A673 (cell line): Measurements from ENCODE around the gene HNF4A.

Experiments used
- EZH2 ChIP-seq: fragments of 200-600 bp; sonication (generic); IDR thresholded peaks from 2 replicates; pipeline ENCODE4 v1.6.1; 2017; ENCODE audit warnings: borderline replicate concordance, low read depth, mild to moderate bottlenecking, mixed read lengths, antibody characterized with exemption, low read length; ENCODE audit not compliant: poor library complexity, severe bottlenecking
- TF ChIP-seq, protein P1 (sequence below): fragments of 300-800, 200-600 bp; sonication (generic); conservative IDR thresholded peaks from 2 replicates; pipeline ENCODE4 v1.5.1; 2017; ENCODE audit warnings: low read depth, mild to moderate bottlenecking, antibody characterized with exemption, low read length, moderate library complexity, mixed read lengths

DNA sequence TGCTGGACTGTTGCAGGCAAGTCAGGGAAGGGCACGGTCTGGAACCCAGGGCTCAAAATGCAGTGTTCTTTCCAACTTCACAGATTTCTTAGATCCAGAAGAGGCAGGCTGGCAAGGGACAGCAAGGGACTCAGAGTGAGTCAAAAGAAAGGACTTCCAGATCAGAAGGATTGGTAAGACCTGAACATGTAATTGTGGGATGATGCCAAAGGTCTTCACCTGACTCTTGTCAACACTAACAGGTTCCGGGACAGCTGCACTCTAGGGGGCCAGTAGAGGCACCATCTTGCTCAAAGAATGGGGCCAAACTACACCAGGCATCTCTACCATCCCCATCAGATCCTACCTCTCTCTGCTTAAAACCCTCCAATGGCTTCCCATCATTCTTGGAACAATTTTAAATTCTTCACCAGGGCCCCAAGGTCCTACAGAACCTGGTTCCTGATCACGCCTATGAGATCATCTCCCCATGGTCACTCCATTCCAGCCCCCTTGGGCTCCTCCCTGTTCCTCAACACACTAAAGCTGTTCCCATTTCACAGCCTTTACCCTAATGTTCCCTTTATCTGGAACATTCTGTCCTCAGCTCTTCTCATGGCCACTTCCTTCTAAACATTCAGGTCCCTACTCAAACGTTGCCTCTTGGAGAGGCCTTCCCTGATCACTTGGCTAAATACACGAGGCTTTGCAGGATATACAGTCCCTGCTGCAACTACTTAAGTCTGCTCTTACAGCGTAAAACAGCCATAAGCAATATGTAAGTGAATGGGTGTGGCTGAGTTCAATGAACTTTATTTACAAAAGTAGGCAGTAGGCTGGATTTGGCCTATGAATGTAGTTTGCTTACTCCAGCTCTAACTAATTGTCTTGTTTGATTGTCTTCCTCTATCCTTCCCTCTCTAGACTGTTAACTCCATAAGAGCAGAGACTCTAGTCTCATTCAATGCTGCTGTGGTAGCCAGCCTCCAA is 90.5 kb downstream of the HNF4A start:
- TF ChIP-seq, protein P1, sequence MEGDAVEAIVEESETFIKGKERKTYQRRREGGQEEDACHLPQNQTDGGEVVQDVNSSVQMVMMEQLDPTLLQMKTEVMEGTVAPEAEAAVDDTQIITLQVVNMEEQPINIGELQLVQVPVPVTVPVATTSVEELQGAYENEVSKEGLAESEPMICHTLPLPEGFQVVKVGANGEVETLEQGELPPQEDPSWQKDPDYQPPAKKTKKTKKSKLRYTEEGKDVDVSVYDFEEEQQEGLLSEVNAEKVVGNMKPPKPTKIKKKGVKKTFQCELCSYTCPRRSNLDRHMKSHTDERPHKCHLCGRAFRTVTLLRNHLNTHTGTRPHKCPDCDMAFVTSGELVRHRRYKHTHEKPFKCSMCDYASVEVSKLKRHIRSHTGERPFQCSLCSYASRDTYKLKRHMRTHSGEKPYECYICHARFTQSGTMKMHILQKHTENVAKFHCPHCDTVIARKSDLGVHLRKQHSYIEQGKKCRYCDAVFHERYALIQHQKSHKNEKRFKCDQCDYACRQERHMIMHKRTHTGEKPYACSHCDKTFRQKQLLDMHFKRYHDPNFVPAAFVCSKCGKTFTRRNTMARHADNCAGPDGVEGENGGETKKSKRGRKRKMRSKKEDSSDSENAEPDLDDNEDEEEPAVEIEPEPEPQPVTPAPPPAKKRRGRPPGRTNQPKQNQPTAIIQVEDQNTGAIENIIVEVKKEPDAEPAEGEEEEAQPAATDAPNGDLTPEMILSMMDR: no peak
- TF ChIP-seq EZH2: no peak
